ENCODE results near the gene TMEM106C.
A peak's percentile ranks its signal among the peaks of the same experiment; 100 is the strongest.

TMEM106C gene

DNA sequence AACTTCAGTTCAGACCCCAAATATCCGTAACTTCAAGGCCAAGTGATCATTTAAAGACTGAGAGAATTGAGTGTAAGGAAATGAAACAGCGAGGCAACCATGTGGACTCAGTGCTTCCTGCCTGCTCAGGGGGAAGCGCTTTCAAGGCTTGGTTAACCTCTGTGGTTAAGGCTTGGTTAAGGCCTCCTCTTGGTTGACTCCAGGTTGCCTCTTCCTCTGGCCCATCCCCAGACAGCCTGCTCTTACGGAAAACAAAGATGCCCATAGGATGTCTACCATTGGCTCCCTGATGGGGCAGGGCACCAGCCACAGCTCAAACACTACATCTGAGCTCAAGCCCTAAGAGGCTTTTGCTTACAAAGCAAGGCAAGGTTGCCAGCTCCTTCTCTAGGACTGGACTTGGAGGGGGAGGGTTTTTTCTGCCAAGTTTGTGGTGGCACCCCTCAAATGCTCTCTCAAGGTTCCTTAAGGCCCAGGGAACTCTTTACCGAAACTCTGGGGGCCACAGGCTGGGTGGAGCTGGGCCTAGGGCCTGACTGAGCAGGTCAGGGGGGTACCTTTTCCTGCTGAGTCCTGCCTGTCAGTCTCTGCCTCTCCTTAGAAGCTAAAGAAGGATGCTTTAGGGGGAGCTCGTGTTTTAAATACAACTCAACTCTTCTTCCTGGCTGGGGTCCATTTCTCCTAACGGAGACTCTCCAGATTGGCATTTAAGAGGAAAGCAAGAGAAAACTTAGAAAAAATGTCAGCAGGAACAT is 27.1 kb downstream of the TMEM106C start:
- no peak overlapping the region for H3K4me3 ChIP-seq (ENCODE audit: control insufficient read depth, low read depth, low read length)
- TF ChIP-seq, protein P1, sequence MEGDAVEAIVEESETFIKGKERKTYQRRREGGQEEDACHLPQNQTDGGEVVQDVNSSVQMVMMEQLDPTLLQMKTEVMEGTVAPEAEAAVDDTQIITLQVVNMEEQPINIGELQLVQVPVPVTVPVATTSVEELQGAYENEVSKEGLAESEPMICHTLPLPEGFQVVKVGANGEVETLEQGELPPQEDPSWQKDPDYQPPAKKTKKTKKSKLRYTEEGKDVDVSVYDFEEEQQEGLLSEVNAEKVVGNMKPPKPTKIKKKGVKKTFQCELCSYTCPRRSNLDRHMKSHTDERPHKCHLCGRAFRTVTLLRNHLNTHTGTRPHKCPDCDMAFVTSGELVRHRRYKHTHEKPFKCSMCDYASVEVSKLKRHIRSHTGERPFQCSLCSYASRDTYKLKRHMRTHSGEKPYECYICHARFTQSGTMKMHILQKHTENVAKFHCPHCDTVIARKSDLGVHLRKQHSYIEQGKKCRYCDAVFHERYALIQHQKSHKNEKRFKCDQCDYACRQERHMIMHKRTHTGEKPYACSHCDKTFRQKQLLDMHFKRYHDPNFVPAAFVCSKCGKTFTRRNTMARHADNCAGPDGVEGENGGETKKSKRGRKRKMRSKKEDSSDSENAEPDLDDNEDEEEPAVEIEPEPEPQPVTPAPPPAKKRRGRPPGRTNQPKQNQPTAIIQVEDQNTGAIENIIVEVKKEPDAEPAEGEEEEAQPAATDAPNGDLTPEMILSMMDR (IDR thresholded peaks at IDR 0.05; ENCODE audit: control insufficient read depth, insufficient read depth, low read depth, low read length, missing control alignments), result no peak
- DNase-seq (ENCODE audit: low read depth), result no peak

DNA sequence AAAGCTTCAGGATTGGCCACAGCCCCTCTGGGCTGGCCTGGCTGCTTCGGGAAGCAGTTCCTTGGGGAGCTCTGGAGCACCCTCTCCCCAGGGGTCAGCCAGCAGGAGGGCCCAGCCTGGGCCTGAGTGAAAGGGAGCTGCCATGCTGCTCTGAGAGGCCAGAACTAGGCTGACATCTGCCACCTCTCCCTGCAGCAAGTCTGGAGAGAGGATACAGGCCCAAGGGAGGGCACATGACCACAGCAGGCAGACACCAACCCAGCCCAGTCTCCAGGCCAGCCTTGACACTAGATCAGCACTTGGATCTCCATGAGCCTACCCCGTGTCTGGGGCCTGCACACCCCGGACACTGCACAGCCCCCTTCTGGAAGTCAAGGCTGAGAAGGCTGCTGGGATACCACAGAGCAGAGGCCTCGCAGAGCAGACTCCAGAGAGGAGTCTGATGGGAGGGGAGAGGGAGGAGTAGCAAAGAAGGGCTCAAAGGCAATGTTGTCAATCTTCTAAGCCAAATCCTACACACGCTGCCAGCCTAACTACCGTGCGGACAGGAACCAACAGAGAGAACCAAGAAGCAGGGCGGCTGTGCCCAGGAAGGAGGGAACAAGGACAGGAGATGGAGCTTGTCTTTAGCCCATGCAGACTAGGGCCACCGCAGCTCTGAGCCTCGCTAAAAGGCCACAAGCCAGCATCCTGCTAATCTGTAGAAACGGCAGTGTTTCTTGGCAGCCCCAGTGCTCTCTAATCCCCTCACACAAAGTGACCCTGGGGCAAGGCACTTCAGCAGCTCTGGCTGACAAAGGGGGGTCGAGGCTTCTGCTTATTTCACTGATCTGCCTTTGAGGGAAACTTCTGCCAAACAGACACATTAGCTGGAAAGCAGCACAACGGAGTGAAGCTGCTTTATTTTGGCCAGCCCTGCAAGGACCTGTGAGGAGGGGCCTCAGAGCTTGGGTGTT is 28.0 kb downstream of the TMEM106C start:
- no peak overlapping the region for H3K4me3 ChIP-seq (ENCODE audit: control insufficient read depth, low read depth, low read length)
- TF ChIP-seq, protein P1 (IDR thresholded peaks at IDR 0.05; ENCODE audit: control insufficient read depth, insufficient read depth, low read depth, low read length, missing control alignments), result no peak
- no peak for DNase-seq (ENCODE audit: low read depth)

DNA sequence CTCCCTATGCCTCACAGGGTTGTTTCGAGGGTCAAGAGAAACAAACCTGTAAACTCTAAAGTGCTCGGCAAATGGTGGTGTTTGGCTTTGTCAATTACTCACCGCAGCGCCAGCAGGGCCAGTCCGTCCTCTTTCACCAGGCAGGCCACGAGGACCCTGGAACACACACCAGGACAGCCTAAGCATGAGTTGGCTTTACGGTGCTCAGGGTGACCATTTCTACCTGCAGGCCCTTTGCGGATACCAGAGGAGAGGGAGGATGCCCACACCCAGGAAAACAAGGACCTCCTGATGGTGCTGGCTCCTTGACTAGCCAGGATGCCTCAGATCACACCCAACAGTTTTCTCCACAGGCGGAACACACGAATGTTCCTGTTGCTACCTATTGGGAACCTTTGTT is 29.4 kb downstream of the TMEM106C start:
- DNase-seq (ENCODE audit: low read depth), result no peak
- H3K4me3 ChIP-seq (ENCODE audit: control insufficient read depth, low read depth, low read length), result no peak overlapping the region
- TF ChIP-seq, protein P1 (IDR thresholded peaks at IDR 0.05; ENCODE audit: control insufficient read depth, insufficient read depth, low read depth, low read length, missing control alignments), result no peak

DNA sequence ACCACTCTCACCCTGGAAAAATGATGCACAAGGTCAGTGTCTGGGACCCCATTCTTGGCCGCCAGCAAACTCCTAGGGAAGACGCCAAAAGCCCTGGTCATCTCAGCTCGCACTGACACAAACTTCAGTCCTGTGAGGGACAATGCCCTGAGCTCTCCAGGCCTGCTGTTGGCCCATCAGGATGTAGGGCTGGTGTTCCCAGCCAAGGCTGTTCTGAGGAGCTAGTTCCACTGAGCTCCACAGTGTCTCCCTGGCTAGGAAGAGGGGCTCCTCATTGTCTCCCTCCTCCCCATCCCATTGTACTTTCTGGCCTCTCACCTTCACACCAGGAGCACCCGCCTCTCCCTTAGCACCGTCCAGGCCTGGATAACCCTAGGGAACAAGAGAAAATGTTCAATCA is 30.1 kb downstream of the TMEM106C start:
- H3K4me3 ChIP-seq (ENCODE audit: control insufficient read depth, low read depth, low read length), result no peak overlapping the region
- TF ChIP-seq, protein P1 (IDR thresholded peaks at IDR 0.05; ENCODE audit: control insufficient read depth, insufficient read depth, low read depth, low read length, missing control alignments), result no peak
- no peak for DNase-seq (ENCODE audit: low read depth)

DNA sequence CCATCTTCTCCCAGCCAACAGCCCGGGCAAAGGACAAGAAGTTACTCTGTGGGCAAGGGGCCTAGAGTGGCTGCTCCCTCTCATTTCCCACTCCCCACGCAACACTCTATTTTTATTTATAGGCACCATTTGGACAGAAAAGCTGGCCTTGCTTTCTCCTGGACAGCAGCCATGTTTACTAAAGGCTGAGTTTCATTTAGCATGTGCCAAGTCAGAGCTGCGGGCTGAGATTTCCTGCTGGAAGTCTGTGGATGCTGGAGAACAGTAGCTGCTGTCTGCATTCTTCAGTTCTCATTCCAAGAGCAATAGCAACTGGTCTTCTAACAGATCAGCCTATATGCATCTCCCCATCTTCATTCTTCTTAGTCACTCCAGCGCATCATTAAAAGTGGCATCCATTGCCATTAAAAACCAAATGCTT is 32.6 kb downstream of the TMEM106C start:
- TF ChIP-seq, protein P1 (IDR thresholded peaks at IDR 0.05; ENCODE audit: control insufficient read depth, insufficient read depth, low read depth, low read length, missing control alignments), result no peak
- H3K4me3 ChIP-seq (ENCODE audit: control insufficient read depth, low read depth, low read length), result no peak overlapping the region
- peak; percentile 14 for DNase-seq (ENCODE audit: low read depth)

DNA sequence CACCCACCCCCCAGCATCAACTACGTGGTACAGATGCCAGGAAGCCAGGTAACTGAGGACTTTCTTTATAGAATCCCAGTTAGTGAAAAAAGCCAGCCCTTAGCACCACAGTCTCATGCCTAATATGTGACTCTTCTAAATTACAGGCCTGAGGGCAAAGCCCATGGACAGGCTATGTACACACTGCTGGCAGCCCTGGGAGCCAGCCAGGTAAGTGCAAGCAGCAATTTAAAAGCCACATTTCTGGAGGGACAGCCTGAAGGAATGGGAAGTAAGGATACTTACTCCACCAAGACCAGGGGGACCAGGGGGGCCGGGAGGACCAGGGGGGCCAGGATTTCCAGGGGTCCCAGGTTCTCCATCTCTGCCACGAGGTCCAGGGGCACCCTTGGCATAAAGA is 33.9 kb downstream of the TMEM106C start:
- no peak for DNase-seq (ENCODE audit: low read depth)
- TF ChIP-seq, protein P1 (IDR thresholded peaks at IDR 0.05; ENCODE audit: control insufficient read depth, insufficient read depth, low read depth, low read length, missing control alignments), result no peak
- no peak overlapping the region for H3K4me3 ChIP-seq (ENCODE audit: control insufficient read depth, low read depth, low read length)

Data from AG09309 (cell line).